GM23338 (cell line): ENCODE data around the gene NCBP3. TPM values are rescaled to one million over a fixed set of nuclear protein-coding genes. Genes with fewer than 3 reads are reported as not detected.

Source experiments
- ATAC-seq: fragments of 200-7000 bp; cut with Tn5 transposase; 3 replicates; pipeline ENCODE4 v1.9.1; 2020
- DNase-seq: peaks from one replicate; pipeline ENCODE4 v3.0.0-alpha.2; 2015; ENCODE audit warnings: low spot score
- H2AFZ ChIP-seq: fragments of 200-600 bp; sonication (generic); 2 replicates; pipeline ENCODE4 v1.8.0; 2016; ENCODE audit warnings: antibody characterized with exemption, mild to moderate bottlenecking, moderate library complexity
- H3F3A ChIP-seq: fragments of 200-600 bp; sonication (generic); replicated peaks from 2 replicates; pipeline ENCODE4 v1.8.0; 2017; ENCODE audit warnings: antibody characterized with exemption, mixed run types, low read depth
- H3K27ac ChIP-seq: fragments of 200-600 bp; sonication (generic); 2 replicates; pipeline ENCODE4 v1.6.1; 2016; ENCODE audit warnings: low read depth
- H3K27me3 ChIP-seq: fragments of 200-600 bp; sonication (generic); 2 replicates; pipeline ENCODE4 v1.8.0; 2016; ENCODE audit warnings: mild to moderate bottlenecking, mixed run types, moderate library complexity; ENCODE audit not compliant: insufficient read depth
- H3K36me3 ChIP-seq: fragments of 200-600 bp; sonication (generic); 2 replicates; pipeline ENCODE4 v1.8.0; 2016; ENCODE audit warnings: mild to moderate bottlenecking; ENCODE audit not compliant: insufficient read depth
- H3K4me1 ChIP-seq: fragments of 200-600 bp; sonication (generic); 2 replicates; pipeline ENCODE4 v1.8.0; 2016; ENCODE audit warnings: mild to moderate bottlenecking, moderate library complexity; ENCODE audit not compliant: insufficient read depth
- H3K4me2 ChIP-seq: fragments of 200-600 bp; sonication (generic); 2 replicates; pipeline ENCODE4 v1.7.1; 2017; ENCODE audit warnings: mixed run types
- H3K4me3 ChIP-seq: fragments of 200-600 bp; sonication (generic); 2 replicates; pipeline ENCODE4 v1.6.1; 2016; ENCODE audit warnings: mixed run types
- H3K79me2 ChIP-seq: fragments of 200-600 bp; sonication (generic); replicated peaks from 2 replicates; pipeline ENCODE4 v1.8.0; 2017; ENCODE audit warnings: mild to moderate bottlenecking; ENCODE audit not compliant: insufficient read depth
- H3K9me2 ChIP-seq: fragments of 200-600 bp; sonication (generic); 2 replicates; pipeline ENCODE4 v1.8.0; 2017; ENCODE audit not compliant: insufficient read depth
- H4K20me1 ChIP-seq: fragments of 200-600 bp; sonication (generic); replicated peaks from 2 replicates; pipeline ENCODE4 v1.8.0; 2017; ENCODE audit warnings: mild to moderate bottlenecking; ENCODE audit not compliant: insufficient read depth
- H3K27ac Mint-ChIP-seq: 2 replicates; pipeline ENCODE4 v1.8.0; 2020; ENCODE audit warnings: inconsistent platforms, mild to moderate bottlenecking, moderate library complexity, mixed read lengths
- H3K27me3 Mint-ChIP-seq: 3 replicates; pipeline ENCODE4 v1.8.0; 2022; ENCODE audit warnings: low read depth, mild to moderate bottlenecking, moderate library complexity, mixed read lengths, inconsistent platforms; ENCODE audit not compliant: insufficient read depth, poor library complexity
- H3K36me3 Mint-ChIP-seq: 3 replicates; pipeline ENCODE4 v1.8.0; 2021; ENCODE audit warnings: low read depth, mild to moderate bottlenecking, inconsistent platforms, moderate library complexity, mixed read lengths
- H3K4me1 Mint-ChIP-seq: 3 replicates; pipeline ENCODE4 v1.8.0; 2020; ENCODE audit warnings: mild to moderate bottlenecking, inconsistent platforms, mixed read lengths
- H3K4me3 Mint-ChIP-seq: 3 replicates; pipeline ENCODE4 v1.8.0; 2021; ENCODE audit warnings: moderate library complexity, mild to moderate bottlenecking, inconsistent platforms, mixed read lengths
- H3K9me3 Mint-ChIP-seq: 3 replicates; pipeline ENCODE4 v1.8.0; 2020; ENCODE audit warnings: moderate library complexity, mild to moderate bottlenecking, inconsistent platforms, mixed read lengths
- CREB1 ChIP-seq: fragments of 250-450 bp; sonication (Bioruptor Pico); IDR thresholded peaks from 2 replicates; pipeline ENCODE4 v1.5.0; 2020; ENCODE audit warnings: low read depth, mild to moderate bottlenecking, moderate library complexity
- CTCF ChIP-seq, 2 experiments: fragments of 200-600 bp in 1 of 2; sonication (generic) in 1 of 2; conservative IDR thresholded peaks; 2 replicates each; pipeline versions ENCODE4 v1.5.1 to v1.6.1; 2016 to 2017; ENCODE audit warnings: antibody characterized with exemption in 2 of 2, low read depth in 2 of 2, mild to moderate bottlenecking in 2 of 2, moderate library complexity in 1 of 2
- ETS1 ChIP-seq: IDR thresholded peaks from 2 replicates; pipeline ENCODE4 v1.6.1; 2016; ENCODE audit warnings: antibody characterized with exemption
- EZH2 ChIP-seq: fragments of 200-600 bp; sonication (generic); IDR thresholded peaks from one replicate; pipeline ENCODE4 v1.8.0; 2017; ENCODE audit warnings: antibody characterized with exemption, mild to moderate bottlenecking, low read depth; ENCODE audit not compliant: unreplicated experiment
- EZH2phosphoT487 ChIP-seq: fragments of 200-600 bp; sonication (generic); IDR thresholded peaks from one replicate; pipeline ENCODE4 v1.8.1; 2018; ENCODE audit warnings: antibody characterized with exemption; ENCODE audit not compliant: unreplicated experiment
- JUNB ChIP-seq: IDR thresholded peaks from one replicate; pipeline ENCODE4 v1.6.1; 2016; ENCODE audit warnings: antibody characterized with exemption; ENCODE audit not compliant: unreplicated experiment
- NANOG ChIP-seq: IDR thresholded peaks from 2 replicates; pipeline ENCODE4 v1.6.1; 2016; ENCODE audit warnings: antibody characterized with exemption, borderline replicate concordance
- POLR2AphosphoS5 ChIP-seq: IDR thresholded peaks from 2 replicates; pipeline ENCODE4 v1.6.1; 2016; ENCODE audit warnings: antibody characterized with exemption, low read depth
- REST ChIP-seq: IDR thresholded peaks from one replicate; pipeline ENCODE4 v1.6.1; 2018; ENCODE audit warnings: antibody characterized with exemption; ENCODE audit not compliant: unreplicated experiment
- STAT1 ChIP-seq: IDR thresholded peaks from one replicate; pipeline ENCODE4 v1.6.1; 2016; ENCODE audit warnings: antibody characterized with exemption; ENCODE audit not compliant: unreplicated experiment
- ZNF114 ChIP-seq: fragments of 250-450 bp; sonication (Bioruptor Pico); IDR thresholded peaks from 2 replicates; pipeline ENCODE4 v1.5.0; 2020; ENCODE audit warnings: mild to moderate bottlenecking, moderate library complexity
- ZNF331 ChIP-seq: fragments of 250-450 bp; sonication (Bioruptor Pico); IDR thresholded peaks from 2 replicates; pipeline ENCODE4 v1.5.0; 2020; ENCODE audit warnings: low read depth, mild to moderate bottlenecking, moderate library complexity
- polyA plus RNA-seq: library from polyadenylated mRNA; unstranded; fragments of >200 nt; fragmentation: Nextera tagmentation; extraction: Ambion mirVana; gene quantifications from 2 replicates; pipeline ENCODE4 v1.2.1, GENCODE V29; 2016
- total RNA-seq: library from RNA; depleted of rRNA; stranded (reverse); fragments of >200 nt; shearing (Covaris generic); gene quantifications from 2 replicates; pipeline ENCODE4 v1.2.3, GENCODE V29; 2014

NCBP3 gene
- total and polyA plus RNA-seq, 2 experiments from 2014 or later = 35.5 to 42.8 TPM

GRCh38 chr17:3826191-3826590 is 19.9 kb downstream of the NCBP3 start:
- Histone ChIP-seq H3K27ac (no peak overlapping the region), H3K79me2 (peaks cover 22% of the 10 kb centered on the region), H3K4me2 (no peak overlapping the region), H3K9me2 (no peaks in the 10 kb centered on the region), H4K20me1 (peaks cover 17% of the 10 kb centered on the region), H3F3A (no peaks in the 10 kb centered on the region; the same call in 1 of the 2 replicates), H3K4me1 (no peaks in the 10 kb centered on the region), H3K27me3 (no peaks in the 10 kb centered on the region), H2AFZ (no peak overlapping the region), H3K4me3 (no peak overlapping the region), H3K36me3 (peaks cover 41% of the 10 kb centered on the region)
- H3K9me3 Mint-ChIP-seq = no peaks in the 10 kb centered on the region; the same call in 2 of the 3 replicates
- ATAC-seq (no peak), DNase-seq (no peak)
- H3K27ac Mint-ChIP-seq = no peak overlapping the region
- H3K27me3 Mint-ChIP-seq = no peaks in the 10 kb centered on the region
- TF ChIP-seq ZNF331 (CRISPR knock-in tag) (no peak), NANOG (no peak), REST (no peak), CREB1 (no peak), EZH2phosphoT487 (no peak), ZNF114 (CRISPR knock-in tag) (no peak), ETS1 (no peak), POLR2AphosphoS5 (no peak), CTCF (conservative IDR thresholded peaks at IDR 0.05; ENCODE audit: low read depth in 2 of 2) (no peak)
- H3K4me1 Mint-ChIP-seq = no peaks in the 10 kb centered on the region
- H3K36me3 Mint-ChIP-seq = peaks cover 71% of the 10 kb centered on the region
- H3K4me3 Mint-ChIP-seq = no peak overlapping the region

- Histone ChIP-seq H3K27me3 (no peaks in the 10 kb centered on the region), H3K4me3 (no peak overlapping the region), H3K4me1 (no peaks in the 10 kb centered on the region), H3K36me3 (peaks cover 78% of the 10 kb centered on the region), H3F3A (no peaks in the 10 kb centered on the region; the same call in 1 of the 2 replicates), H4K20me1 (peaks cover 6% of the 10 kb centered on the region), H3K4me2 (no peak overlapping the region), H3K9me2 (no peaks in the 10 kb centered on the region), H3K27ac (no peak overlapping the region), H3K79me2 (no peaks in the 10 kb centered on the region), H2AFZ (no peak overlapping the region)
- DNase-seq (no peak), ATAC-seq (no peak)
- Mint-ChIP-seq H3K27me3 (peaks cover 2% of the 10 kb centered on the region), H3K9me3 (no peaks in the 10 kb centered on the region), H3K4me1 (no peaks in the 10 kb centered on the region), H3K4me3 (no peak overlapping the region), H3K27ac (no peak overlapping the region), H3K36me3 (peaks cover 72% of the 10 kb centered on the region)
- TF ChIP-seq EZH2phosphoT487 = no peak
- no peak for TF ChIP-seq ZNF114 (CRISPR knock-in tag)
- TF ChIP-seq ZNF331 (CRISPR knock-in tag) = no peak
- no peak for TF ChIP-seq ETS1
- TF ChIP-seq REST = no peak
- no peak for TF ChIP-seq JUNB
- TF ChIP-seq NANOG = no peak
- no peak for TF ChIP-seq STAT1
- no peak for TF ChIP-seq EZH2
Measured at GRCh38 chr17:3821101-3821500, 24.9 kb downstream of the NCBP3 start.
